Smooth muscle cell (in vitro differentiated cells): ENCODE data around the gene ISLR. TPM values are rescaled to one million over a fixed set of nuclear protein-coding genes. Genes with fewer than 3 reads are reported as not detected.

ENCODE experiments used
- DNase-seq: peaks from one replicate; lab custom pipeline; 2025; ENCODE audit not compliant: unreplicated experiment; lab: John Stamatoyannopoulos, UW
- H2AFZ ChIP-seq: fragments of 200-600 bp; sonication (generic); 2 replicates; pipeline ENCODE4 v1.6.0; 2016; ENCODE audit warnings: antibody characterized with exemption, low read depth, mild to moderate bottlenecking
- H3F3A ChIP-seq: fragments of 200-600 bp; sonication (generic); 2 replicates; pipeline ENCODE4 v1.6.0; 2017; ENCODE audit warnings: antibody characterized with exemption, low read depth
- H3K27ac ChIP-seq: fragments of 200-600 bp; sonication (generic); 2 replicates; pipeline ENCODE4 v1.5.1; 2016; ENCODE audit warnings: low read depth, mild to moderate bottlenecking
- H3K27me3 ChIP-seq: fragments of 200-600 bp; sonication (generic); 2 replicates; pipeline ENCODE4 v1.6.1; 2016; ENCODE audit warnings: low read depth, mild to moderate bottlenecking
- H3K36me3 ChIP-seq: fragments of 200-600 bp; sonication (generic); 2 replicates; pipeline ENCODE4 v1.5.1; 2016; ENCODE audit warnings: low read depth
- H3K4me1 ChIP-seq: fragments of 200-600 bp; sonication (generic); 2 replicates; pipeline ENCODE4 v1.5.1; 2016; ENCODE audit warnings: low read depth
- H3K4me2 ChIP-seq: fragments of 200-600 bp; sonication (generic); 2 replicates; pipeline ENCODE4 v1.6.0; 2016; ENCODE audit warnings: mild to moderate bottlenecking
- H3K4me3 ChIP-seq: fragments of 200-600 bp; sonication (generic); 2 replicates; pipeline ENCODE4 v1.5.1; 2016; ENCODE audit warnings: mild to moderate bottlenecking
- H3K79me2 ChIP-seq: fragments of 200-600 bp; sonication (generic); 2 replicates; pipeline ENCODE4 v1.6.0; 2016; ENCODE audit warnings: low read depth, mild to moderate bottlenecking
- H3K9ac ChIP-seq: fragments of 200-600 bp; sonication (generic); 2 replicates; pipeline ENCODE4 v1.6.0; 2016; ENCODE audit warnings: low read depth
- H3K9me3 ChIP-seq: fragments of 200-600 bp; sonication (generic); replicated peaks from 2 replicates; pipeline ENCODE4 v1.5.1; 2016; ENCODE audit warnings: low read depth
- H4K20me1 ChIP-seq: fragments of 200-600 bp; sonication (generic); 2 replicates; pipeline ENCODE4 v1.6.0; 2016; ENCODE audit warnings: low read depth
- CTCF ChIP-seq: fragments of 200-600 bp; sonication (generic); IDR thresholded peaks from 2 replicates; pipeline ENCODE4 v1.5.1; 2017; ENCODE audit warnings: borderline replicate concordance, mild to moderate bottlenecking, antibody characterized with exemption; ENCODE audit not compliant: insufficient read depth, poor library complexity, severe bottlenecking
- WGBS: methylation state at CpG from one replicate; pipeline ENCODE4 v1.1.7; 2016; ENCODE audit warnings: low lambda C conversion rate; 5-methylcytosine and 5-hydroxymethylcytosine counted together
- polyA plus RNA-seq: library from polyadenylated mRNA; unstranded; fragments of >200 nt; fragmentation: Nextera tagmentation; extraction: Ambion mirVana; gene quantifications from 2 replicates; pipeline ENCODE4 v1.2.1, GENCODE V29; 2016
- total RNA-seq: library from RNA; depleted of rRNA; stranded (reverse); fragments of >200 nt; gene quantifications from 2 replicates; pipeline ENCODE4 v1.2.3, GENCODE V29; 2014

Gene ISLR
- total and polyA plus RNA-seq, 2 experiments from 2014 or later: 119 to 130 TPM

GRCh38 chr15:74194572-74195559 lies 21.4 kb downstream of the ISLR start:
- H2AFZ ChIP-seq: no peak overlapping the region
- no peaks in the 10 kb centered on the region for H3K27me3 ChIP-seq
- peaks cover 34% of the 10 kb centered on the region for H3F3A ChIP-seq
- no peak overlapping the region for H3K9ac ChIP-seq
- peak overlapping the region; percentile 75 for H3K4me2 ChIP-seq
- peaks cover 31% of the 10 kb centered on the region for H3K4me1 ChIP-seq
- WGBS: 96% methylated on average over 13 of the region's 13 CpGs
- H3K9me3 ChIP-seq: no peaks in the 10 kb centered on the region
- no peak for DNase-seq
- H4K20me1 ChIP-seq: peaks cover 44% of the 10 kb centered on the region
- H3K79me2 ChIP-seq: peaks cover 39% of the 10 kb centered on the region
- no peak overlapping the region for H3K4me3 ChIP-seq
- no peaks in the 10 kb centered on the region for H3K36me3 ChIP-seq
- no peak for TF ChIP-seq CTCF
- H3K27ac ChIP-seq: peak overlapping the region; percentile 87

- peaks cover 38% of the 10 kb centered on the region for H3K4me1 ChIP-seq
Observed at GRCh38 chr15:74196175-74196574, 22.7 kb downstream of the ISLR start.

GRCh38 chr15:74197176-74197965 lies 23.9 kb downstream of the ISLR start:
- Histone ChIP-seq H3K9me3 (no peaks in the 10 kb centered on the region), H3K36me3 (no peaks in the 10 kb centered on the region), H3K27ac (peak overlapping the region; percentile 63), H3K4me1 (peaks cover 38% of the 10 kb centered on the region), H2AFZ (no peak overlapping the region), H3K4me3 (no peak overlapping the region), H3K27me3 (no peaks in the 10 kb centered on the region), H3K79me2 (peaks cover 62% of the 10 kb centered on the region), H3K4me2 (peak overlapping the region; percentile 88), H3F3A (peaks cover 45% of the 10 kb centered on the region), H4K20me1 (peaks cover 55% of the 10 kb centered on the region), H3K9ac (no peak overlapping the region)
- WGBS: 95% methylated on average over 9 of the region's 9 CpGs
- no peak for TF ChIP-seq CTCF
- DNase-seq: no peak

More at GRCh38 chr15:74196175-74196574, 22.7 kb downstream of the ISLR start:
- peak; percentile 35 for DNase-seq
- Histone ChIP-seq H2AFZ (no peak overlapping the region), H3K79me2 (peaks cover 52% of the 10 kb centered on the region), H3F3A (peaks cover 38% of the 10 kb centered on the region), H3K4me3 (no peak overlapping the region), H3K9ac (no peak overlapping the region), H3K36me3 (no peaks in the 10 kb centered on the region), H3K4me2 (peak overlapping the region; percentile 75), H3K27ac (peak overlapping the region; percentile 76), H4K20me1 (peaks cover 55% of the 10 kb centered on the region), H3K9me3 (no peaks in the 10 kb centered on the region), H3K27me3 (no peaks in the 10 kb centered on the region)
- TF ChIP-seq CTCF: no peak
- WGBS: 25% methylated on average over 7 of the region's 7 CpGs
